Measurements from ENCODE around the gene STUM. TPM values are rescaled to one million over a fixed set of nuclear protein-coding genes. Genes with fewer than 3 reads are reported as not detected.

Gene STUM
- total RNA-seq, 3 donors from 2014 or later = 1.1 to 7.2 (median 2.2) TPM

- H3K9me3 ChIP-seq = no peaks in the 10 kb centered on the region
- TF ChIP-seq POLR2AphosphoS5 (IDR thresholded peaks at IDR 0.05) = no peak
- intact Hi-C loops (cut with DNase I; ENCODE audit: low total_unique reads) = loop anchor here (10.0 kb wide), 1 partner anchor 62 kb away; the partner anchor contains the start of gene STUM
- peaks cover 12 to 23% of the 10 kb centered on the region in 2 donors for H3K4me1 ChIP-seq
- no peak overlapping the region for H3K4me3 ChIP-seq
- H3K36me3 ChIP-seq = no peaks in the 10 kb centered on the region
- no peak for DNase-seq (ENCODE audit: low spot score in 2 of 2)
- H3K27me3 ChIP-seq = no peaks in the 10 kb centered on the region
- peak overlapping the region in 1 of 2 donors; percentile 43 for H3K27ac ChIP-seq
Measured at GRCh38 chr1:226606311-226607267, 58.0 kb downstream of the STUM start.

GRCh38 chr1:226607268-226607660 is 58.7 kb downstream of the STUM start:
- DNase-seq (ENCODE audit: low spot score in 2 of 2) = no peak
- intact Hi-C loops (cut with DNase I; ENCODE audit: low total_unique reads) = loop anchor here (10.0 kb wide), 1 partner anchor 62 kb away; the partner anchor contains the start of gene STUM

GRCh38 chr1:226607821-226608220 is 59.3 kb downstream of the STUM start:
- TF ChIP-seq POLR2A (IDR thresholded peaks at IDR 0.05) (no peak), CTCF (IDR thresholded peaks at IDR 0.05) (no peak), POLR2AphosphoS5 (IDR thresholded peaks at IDR 0.05) (no peak)
- peaks cover 12 to 18% of the 10 kb centered on the region in 2 donors for H3K4me1 ChIP-seq
- DNase-seq (ENCODE audit: low spot score in 2 of 2) = no peak

More at GRCh38 chr1:226607268-226607660, 58.7 kb downstream of the STUM start:
- TF ChIP-seq POLR2AphosphoS5 (IDR thresholded peaks at IDR 0.05) (no peak), CTCF (IDR thresholded peaks at IDR 0.05) (no peak), POLR2A (IDR thresholded peaks at IDR 0.05) (no peak)
- H3K4me1 ChIP-seq = peaks cover 12 to 20% of the 10 kb centered on the region in 2 donors
- no peaks in the 10 kb centered on the region for H3K27me3 ChIP-seq
- H3K27ac ChIP-seq = no peak overlapping the region
- no peak overlapping the region for H3K4me3 ChIP-seq
- H3K36me3 ChIP-seq = no peaks in the 10 kb centered on the region
- H3K9me3 ChIP-seq = no peaks in the 10 kb centered on the region

GRCh38 chr1:226608699-226609505 is 60.3 kb downstream of the STUM start:
- Histone ChIP-seq H3K27ac (no peak overlapping the region), H3K4me3 (no peak overlapping the region), H3K4me1 (peaks cover 7 to 10% of the 10 kb centered on the region in 2 donors), H3K27me3 (no peaks in the 10 kb centered on the region), H3K9me3 (no peaks in the 10 kb centered on the region), H3K36me3 (no peaks in the 10 kb centered on the region)
- intact Hi-C loops (cut with DNase I; ENCODE audit: low total_unique reads) = loop anchor here (10.0 kb wide), 1 partner anchor 64 kb away; the partner anchor contains the start of gene STUM
- no peak for DNase-seq (ENCODE audit: low spot score in 2 of 2)
- no peak for TF ChIP-seq POLR2A (IDR thresholded peaks at IDR 0.05)
- no peak for TF ChIP-seq POLR2AphosphoS5 (IDR thresholded peaks at IDR 0.05)
- peak; percentile 44 to 59 (median 57) for TF ChIP-seq CTCF (IDR thresholded peaks at IDR 0.05)

More at GRCh38 chr1:226607821-226608220, 59.3 kb downstream of the STUM start:
- Histone ChIP-seq H3K27me3 (no peaks in the 10 kb centered on the region), H3K4me3 (no peak overlapping the region), H3K36me3 (no peaks in the 10 kb centered on the region), H3K27ac (no peak overlapping the region), H3K9me3 (no peaks in the 10 kb centered on the region)
- intact Hi-C loops (cut with DNase I; ENCODE audit: low total_unique reads) = loop anchor here (10.0 kb wide), 1 partner anchor 63 kb away; the partner anchor contains the start of gene STUM

GRCh38 chr1:226609836-226610455 is 61.4 kb downstream of the STUM start:
- H3K27ac ChIP-seq = no peak overlapping the region
- TF ChIP-seq POLR2AphosphoS5 (IDR thresholded peaks at IDR 0.05) = peak in 1 of 3 donors; percentile 43
- TF ChIP-seq CTCF (IDR thresholded peaks at IDR 0.05) = no peak
- no peak overlapping the region for H3K4me3 ChIP-seq
- no peak for DNase-seq (ENCODE audit: low spot score in 2 of 2)
- no peaks in the 10 kb centered on the region for H3K27me3 ChIP-seq
- peaks cover 0 to 8% of the 10 kb centered on the region in 2 donors for H3K4me1 ChIP-seq
- intact Hi-C loops (cut with DNase I; ENCODE audit: low total_unique reads) = loop anchor here (10.0 kb wide), 1 partner anchor 65 kb away; the partner anchor contains the start of gene STUM
- H3K36me3 ChIP-seq = no peaks in the 10 kb centered on the region
- H3K9me3 ChIP-seq = no peaks in the 10 kb centered on the region
